Colonic mucosa (tissue), 4 donors: ENCODE results near the gene PPP2R5D. TPM values are rescaled to one million over a fixed set of nuclear protein-coding genes. Genes with fewer than 3 reads are reported as not detected.
A peak's percentile ranks its signal among the peaks of the same experiment; 100 is the strongest.

Experiments used
- DNase-seq: peaks from one replicate; pipeline ENCODE4 v3.0.0-alpha.2; 2020
- H3K27ac ChIP-seq: fragments of 200-600 bp; one replicate; pipeline ENCODE4 v1.8.0; 2021
- H3K27me3 ChIP-seq: fragments of 200-600 bp; one replicate; pipeline ENCODE4 v1.8.0; 2021
- H3K36me3 ChIP-seq: fragments of 200-600 bp; one replicate; pipeline ENCODE4 v1.8.0; 2021
- H3K4me1 ChIP-seq: fragments of 200-600 bp; one replicate; pipeline ENCODE4 v1.8.0; 2021; ENCODE audit warnings: mild to moderate bottlenecking
- H3K4me3 ChIP-seq: fragments of 200-600 bp; one replicate; pipeline ENCODE4 v1.8.0; 2021
- H3K9ac ChIP-seq, 2 donors: one replicate each; pipeline ENCODE4 v1.7.0; 2013; ENCODE audit warnings: control low read depth in 2 of 2, low read depth in 2 of 2, low read length in 2 of 2
- H3K9me3 ChIP-seq: fragments of 200-600 bp; one replicate; pipeline ENCODE4 v1.8.0; 2021
- intact Hi-C: fragments of 100-400 bp; cut with DNase I; formaldehyde crosslinking; loops from one replicate; pipeline ENCODE4 v1.14.1; 2022
- total RNA-seq, 2 donors: library from RNA; stranded (reverse); fragmentation: NEBNext Ultra II Directional in 1 of 2; extraction: Animal tissue kit (Norgen Biotek cat#: 25700) in 1 of 2; gene quantifications; one replicate each; pipeline ENCODE4 v1.2.1, GENCODE V29; 2021
- TF ChIP-seq, protein P1 (sequence below): fragments of 200-600 bp; IDR thresholded peaks from one replicate; pipeline ENCODE4 v1.8.0; 2022; ENCODE audit warnings: antibody characterized with exemption, mild to moderate bottlenecking
- donor health status: healthy.
- donor health status: DM: no; HTN: no; CAD: no.
- donor health status: DM: no; HTN: no; CAD: no.

The PPP2R5D gene
- total RNA-seq, 2 donors from 2014 or later = 38.5 to 49.7 TPM

- no peaks in the 10 kb centered on the region for H3K36me3 ChIP-seq
- H3K4me3 ChIP-seq = no peak overlapping the region
- no peak for DNase-seq
- no peak overlapping the region for H3K27ac ChIP-seq
- H3K4me1 ChIP-seq = peaks cover 18% of the 10 kb centered on the region
- TF ChIP-seq, protein P1, sequence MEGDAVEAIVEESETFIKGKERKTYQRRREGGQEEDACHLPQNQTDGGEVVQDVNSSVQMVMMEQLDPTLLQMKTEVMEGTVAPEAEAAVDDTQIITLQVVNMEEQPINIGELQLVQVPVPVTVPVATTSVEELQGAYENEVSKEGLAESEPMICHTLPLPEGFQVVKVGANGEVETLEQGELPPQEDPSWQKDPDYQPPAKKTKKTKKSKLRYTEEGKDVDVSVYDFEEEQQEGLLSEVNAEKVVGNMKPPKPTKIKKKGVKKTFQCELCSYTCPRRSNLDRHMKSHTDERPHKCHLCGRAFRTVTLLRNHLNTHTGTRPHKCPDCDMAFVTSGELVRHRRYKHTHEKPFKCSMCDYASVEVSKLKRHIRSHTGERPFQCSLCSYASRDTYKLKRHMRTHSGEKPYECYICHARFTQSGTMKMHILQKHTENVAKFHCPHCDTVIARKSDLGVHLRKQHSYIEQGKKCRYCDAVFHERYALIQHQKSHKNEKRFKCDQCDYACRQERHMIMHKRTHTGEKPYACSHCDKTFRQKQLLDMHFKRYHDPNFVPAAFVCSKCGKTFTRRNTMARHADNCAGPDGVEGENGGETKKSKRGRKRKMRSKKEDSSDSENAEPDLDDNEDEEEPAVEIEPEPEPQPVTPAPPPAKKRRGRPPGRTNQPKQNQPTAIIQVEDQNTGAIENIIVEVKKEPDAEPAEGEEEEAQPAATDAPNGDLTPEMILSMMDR = no peak
- no peak overlapping the region for H3K9ac ChIP-seq
- H3K27me3 ChIP-seq = no peaks in the 10 kb centered on the region
- H3K9me3 ChIP-seq = no peaks in the 10 kb centered on the region
- intact Hi-C loops = no loop called here
Measured at GRCh38 chr6:43019152-43019551, 34.8 kb downstream of the PPP2R5D start.

GRCh38 chr6:43020052-43020705, 35.8 kb downstream of the PPP2R5D start:
- H3K36me3 ChIP-seq = peaks cover 6% of the 10 kb centered on the region
- no peak overlapping the region for H3K4me3 ChIP-seq
- TF ChIP-seq, protein P1 = no peak
- intact Hi-C loops = no loop called here
- no peak for DNase-seq
- H3K27ac ChIP-seq = no peak overlapping the region
- H3K27me3 ChIP-seq = no peaks in the 10 kb centered on the region
- H3K4me1 ChIP-seq = peaks cover 16% of the 10 kb centered on the region
- H3K9ac ChIP-seq = no peak overlapping the region
- H3K9me3 ChIP-seq = no peaks in the 10 kb centered on the region

DNA sequence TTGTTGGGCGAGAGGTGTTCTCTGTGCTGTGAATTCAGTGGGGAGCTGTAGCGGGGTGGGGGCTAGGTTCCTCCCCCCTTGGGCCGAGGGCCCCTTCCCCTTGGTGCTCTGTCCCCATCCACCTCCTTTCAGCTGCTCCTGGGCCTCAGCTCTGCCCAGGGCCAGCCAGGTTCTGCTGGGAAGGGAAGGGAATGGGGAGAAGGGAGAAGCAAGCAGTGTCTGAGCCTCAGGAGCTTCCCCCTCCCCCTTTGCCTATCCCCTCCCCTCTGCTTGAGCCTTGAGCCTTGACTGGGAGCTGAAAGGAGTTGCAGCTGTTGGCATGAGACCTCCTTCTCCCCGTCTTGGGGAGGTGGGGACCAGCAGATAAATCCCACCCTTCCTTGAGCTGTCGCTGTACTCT, 36.5 kb downstream of the PPP2R5D start:
- peaks cover 14% of the 10 kb centered on the region for H3K4me1 ChIP-seq
- H3K9ac ChIP-seq = peak overlapping the region in 1 of 2 donors; percentile 61
- intact Hi-C loops = no loop called here
- TF ChIP-seq, protein P1 = no peak
- peak overlapping the region; percentile 79 for H3K27ac ChIP-seq
- DNase-seq = no peak
- H3K27me3 ChIP-seq = no peaks in the 10 kb centered on the region
- peak overlapping the region; percentile 98 for H3K4me3 ChIP-seq
- H3K36me3 ChIP-seq = peaks cover 7% of the 10 kb centered on the region
- no peaks in the 10 kb centered on the region for H3K9me3 ChIP-seq

DNA sequence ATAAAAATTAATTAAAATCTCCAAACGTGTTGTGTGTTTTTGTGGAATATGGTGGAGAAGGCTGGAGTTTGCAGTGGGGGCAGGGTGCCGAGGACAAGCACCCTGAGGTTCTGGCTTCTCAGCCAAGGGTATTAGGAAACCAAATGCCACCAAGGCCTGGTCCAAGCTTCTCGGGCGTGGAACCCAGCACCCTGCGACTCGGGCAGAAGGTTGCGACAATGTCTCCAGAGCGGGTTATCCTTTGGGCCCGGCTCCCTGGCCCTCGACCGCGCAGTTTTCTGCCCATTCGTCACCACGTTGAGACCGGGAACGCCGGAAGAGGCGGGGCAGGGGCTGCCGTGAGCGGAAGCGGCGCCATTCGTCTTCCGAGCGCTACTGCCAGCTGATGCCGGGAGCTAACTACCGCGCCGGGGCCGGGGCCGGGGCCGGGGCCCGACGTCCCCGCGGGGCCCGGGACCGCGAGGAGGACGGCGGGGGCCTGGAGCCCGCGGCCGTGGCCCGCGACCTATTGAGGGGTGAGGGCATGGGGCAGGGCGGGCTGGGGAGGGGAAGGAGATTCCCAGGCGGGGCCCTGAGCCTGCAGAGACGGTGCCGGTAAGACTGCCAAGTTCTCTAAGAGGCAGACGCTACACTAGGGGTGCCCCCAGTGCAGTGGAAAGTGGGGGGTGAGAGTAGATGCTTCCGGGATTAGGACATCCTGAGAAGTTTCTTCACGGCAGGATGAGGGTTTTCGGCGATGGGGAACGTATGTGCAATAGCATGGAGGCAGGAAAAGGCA, 37.1 kb downstream of the PPP2R5D start, which contains the start of gene RRP36:
Gene RRP36, plus strand, starts transcription at position 354 of the 778 bp plus-strand sequence. Its CDS starts 32 bp downstream, at position 386.
- H3K4me1 ChIP-seq = peaks cover 8% of the 10 kb centered on the region
- peak within 1 kb of the TSS; percentile 98 for H3K4me3 ChIP-seq
- H3K9me3 ChIP-seq = no peaks in the 10 kb centered on the region
- intact Hi-C loops = no loop called here
- H3K27ac ChIP-seq = peak within 1 kb of the TSS; percentile 79
- DNase-seq = peak; percentile 87
- TF ChIP-seq, protein P1 = no peak
- no peaks in the 10 kb centered on the region for H3K27me3 ChIP-seq
- H3K9ac ChIP-seq = peak within 1 kb of the TSS; percentile 72 to 89
- peaks cover 12% of the 10 kb centered on the region for H3K36me3 ChIP-seq

DNA sequence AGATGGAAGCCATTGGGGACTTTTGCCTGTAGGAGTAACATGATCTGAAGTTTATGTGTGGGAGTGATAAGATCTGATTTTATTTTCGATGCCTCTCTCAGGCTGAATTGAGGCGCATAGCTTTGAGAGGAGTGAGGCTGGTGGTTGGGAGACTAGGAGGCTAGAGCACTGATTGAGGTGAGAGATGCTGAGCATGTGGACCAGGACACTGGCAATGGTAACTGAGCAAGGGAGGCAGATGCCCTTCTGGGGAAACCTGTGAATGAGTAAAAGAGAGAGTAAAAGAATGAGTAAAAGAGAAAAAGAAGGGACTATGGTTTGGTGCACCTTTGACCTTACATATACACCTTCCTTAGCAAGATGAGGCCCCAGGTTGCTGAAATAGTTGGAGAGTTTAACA, 40.1 kb downstream of the PPP2R5D start:
- Histone ChIP-seq H3K9ac (no peak overlapping the region), H3K4me1 (peaks cover 4% of the 10 kb centered on the region), H3K27ac (no peak overlapping the region), H3K9me3 (no peaks in the 10 kb centered on the region), H3K36me3 (peaks cover 27% of the 10 kb centered on the region), H3K27me3 (no peaks in the 10 kb centered on the region), H3K4me3 (no peak overlapping the region)
- TF ChIP-seq, protein P1 = no peak
- DNase-seq = no peak
- intact Hi-C loops = no loop called here
